CD14-positive monocyte (primary cell): ENCODE results near the gene ST7L. TPM values are rescaled to one million over a fixed set of nuclear protein-coding genes. Genes with fewer than 3 reads are reported as not detected.

Experiments used
- DNase-seq, 3 donors: peaks; one replicate each; pipeline ENCODE4 v3.0.0-alpha.2; 2011 to 2022
- H2AFZ ChIP-seq: 2 replicates; pipeline ENCODE4 v1.6.0; 2012; ENCODE audit warnings: mild to moderate bottlenecking, low read depth, low read length, inconsistent platforms; ENCODE audit not compliant: insufficient read depth, poor library complexity, severe bottlenecking
- H3K27ac ChIP-seq, 2 donors: 1 replicate in 1 of 2; 2 replicates in 1 of 2; pipeline ENCODE4 v1.5.1; 2012 to 2013; ENCODE audit warnings: low read length in 2 of 2, control low read depth in 1 of 2, inconsistent platforms in 1 of 2, low read depth in 1 of 2, mild to moderate bottlenecking in 1 of 2
- H3K27me3 ChIP-seq, 2 donors: one replicate each; pipeline versions ENCODE4 v1.6.0 to v1.6.1; 2011 to 2013; ENCODE audit warnings: low read length in 2 of 2; ENCODE audit not compliant: control insufficient read depth in 2 of 2, insufficient read depth in 2 of 2
- H3K36me3 ChIP-seq, 2 donors: replicated peaks in 1 of 2; 1 replicate in 1 of 2; 2 replicates in 1 of 2; pipeline versions ENCODE4 v1.5.1 to v1.6.1; 2012 to 2013; ENCODE audit warnings: low read length in 2 of 2, control low read depth in 1 of 2, inconsistent platforms in 1 of 2, mild to moderate bottlenecking in 1 of 2; ENCODE audit not compliant: insufficient read depth in 2 of 2, control insufficient read depth in 1 of 2
- H3K4me1 ChIP-seq, 2 donors: 1 replicate in 1 of 2; 2 replicates in 1 of 2; pipeline versions ENCODE4 v1.5.1 to v1.6.1; 2012 to 2013; ENCODE audit warnings: low read length in 2 of 2, control low read depth in 1 of 2, inconsistent platforms in 1 of 2, mild to moderate bottlenecking in 1 of 2, moderate library complexity in 1 of 2; ENCODE audit not compliant: insufficient read depth in 2 of 2, control insufficient read depth in 1 of 2
- H3K4me2 ChIP-seq: replicated peaks from 2 replicates; pipeline ENCODE3; 2012; ENCODE audit warnings: low read length, moderate library complexity, mild to moderate bottlenecking; ENCODE audit not compliant: poor library complexity, severe bottlenecking; ENCODE audit errors: extremely low read depth
- H3K4me3 ChIP-seq, 3 experiments: fragments of 200-600 bp in 1 of 3; sonication (generic) in 1 of 3; replicated peaks in 1 of 3; 1 replicate in 2 of 3; 2 replicates in 1 of 3; pipeline ENCODE4 v1.5.1; 2011 to 2013; ENCODE audit warnings: low read length in 3 of 3, mild to moderate bottlenecking in 3 of 3, control low read depth in 2 of 3, low read depth in 2 of 3, inconsistent platforms in 1 of 3, moderate library complexity in 1 of 3
- H3K79me2 ChIP-seq: 2 replicates; pipeline ENCODE4 v1.6.0; 2012; ENCODE audit warnings: mild to moderate bottlenecking, control low read depth, inconsistent platforms, low read length, moderate library complexity; ENCODE audit not compliant: insufficient read depth
- H3K9ac ChIP-seq: 2 replicates; pipeline ENCODE4 v1.6.0; 2017; ENCODE audit warnings: low read length, mild to moderate bottlenecking; ENCODE audit not compliant: insufficient read depth, poor library complexity, severe bottlenecking
- H3K9me3 ChIP-seq, 2 donors: replicated peaks in 1 of 2; 1 replicate in 1 of 2; 2 replicates in 1 of 2; pipeline versions ENCODE4 v1.5.1 to v1.6.1; 2012 to 2013; ENCODE audit warnings: low read length in 2 of 2, control low read depth in 1 of 2; ENCODE audit not compliant: control insufficient read depth in 1 of 2, insufficient read depth in 1 of 2
- H4K20me1 ChIP-seq: 2 replicates; pipeline ENCODE4 v1.6.0; 2012; ENCODE audit warnings: mild to moderate bottlenecking, low read length, control low read depth, moderate library complexity; ENCODE audit not compliant: insufficient read depth
- H3K27ac Mint-ChIP-seq, 7 donors: one replicate each; pipeline ENCODE4 v1.8.0; 2020; ENCODE audit warnings: mild to moderate bottlenecking in 7 of 7, mixed read lengths in 7 of 7, moderate library complexity in 6 of 7, inconsistent platforms in 2 of 7
- H3K27me3 Mint-ChIP-seq, 3 donors: one replicate each; pipeline ENCODE4 v1.8.0; 2021 to 2022; ENCODE audit warnings: low read depth in 3 of 3, mild to moderate bottlenecking in 3 of 3, mixed read lengths in 3 of 3, moderate library complexity in 3 of 3, inconsistent platforms in 1 of 3
- H3K36me3 Mint-ChIP-seq, 2 donors: one replicate each; pipeline ENCODE4 v1.8.0; 2020; ENCODE audit warnings: mixed read lengths in 2 of 2, inconsistent platforms in 1 of 2, mild to moderate bottlenecking in 1 of 2
- H3K4me1 Mint-ChIP-seq: one replicate; pipeline ENCODE4 v1.8.0; 2020; ENCODE audit warnings: mild to moderate bottlenecking, mixed read lengths
- H3K4me3 Mint-ChIP-seq, 2 donors: one replicate each; pipeline ENCODE4 v1.8.0; 2020; ENCODE audit warnings: mild to moderate bottlenecking in 2 of 2, mixed read lengths in 2 of 2, moderate library complexity in 1 of 2
- H3K9me3 Mint-ChIP-seq, 7 donors: one replicate each; pipeline ENCODE4 v1.8.0; 2020 to 2022; ENCODE audit warnings: mixed read lengths in 7 of 7, mild to moderate bottlenecking in 6 of 7, moderate library complexity in 6 of 7, inconsistent platforms in 2 of 7
- WGBS: methylation state at CpG from one replicate; pipeline ENCODE4 v1.1.5; 2013; ENCODE audit warnings: missing lambda C conversion rate; ENCODE audit not compliant: insufficient coverage; 5-methylcytosine and 5-hydroxymethylcytosine counted together
- intact Hi-C, 2 donors: fragments of 100-400 bp; cut with micrococcal nuclease; formaldehyde crosslinking; loops; one replicate each; pipeline versions ENCODE4 v1.15.0 to v1.15.1; 2023
- polyA plus RNA-seq, 3 donors: library from polyadenylated mRNA; depleted of rRNA in 1 of 3; unstranded in 2 of 3; stranded (reverse) in 1 of 3; fragments of 300-500 nt in 2 of 3; fragments of >200 nt in 1 of 3; fragmentation: Illumina TruSeq in 2 of 3; gene quantifications; 1 replicate in 2 of 3; 2 replicates in 1 of 3; pipeline ENCODE4 v1.2.3, GENCODE V29; 2012 to 2021
- TF ChIP-seq, protein P1 (sequence below): fragments of 200-600 bp; IDR thresholded peaks from one replicate; pipeline ENCODE4 v1.8.0; 2022; ENCODE audit warnings: antibody characterized with exemption, mild to moderate bottlenecking

ST7L gene
- polyA plus RNA-seq, 3 donors: 5.4 to 10.0 (median 6.1) TPM

DNA sequence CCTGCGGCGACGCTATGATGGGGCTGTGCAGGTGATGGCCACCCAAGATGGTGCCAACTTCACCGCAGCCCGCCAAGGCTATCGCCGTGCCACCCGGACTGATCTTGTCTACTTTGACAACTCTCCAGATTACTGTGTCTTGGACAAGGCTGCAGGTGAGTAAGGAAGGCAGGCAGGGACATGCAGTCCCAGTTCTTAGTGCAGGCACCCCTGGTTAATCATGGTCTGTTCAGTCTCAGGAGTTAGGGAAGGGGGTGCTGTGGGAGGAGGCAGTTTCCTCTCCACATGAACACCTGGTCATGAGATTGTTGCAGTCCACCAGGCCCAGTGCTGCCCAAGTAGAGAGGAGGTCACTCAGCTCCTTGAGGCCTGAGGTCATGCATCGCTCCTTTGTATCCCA, 101.7 kb downstream of the ST7L start:
- Histone ChIP-seq H3K4me3 (no peak overlapping the region), H2AFZ (no peak overlapping the region), H3K79me2 (no peaks in the 10 kb centered on the region), H3K9me3 (no peaks in the 10 kb centered on the region), H3K4me2 (no peak overlapping the region), H3K9ac (no peak overlapping the region), H3K4me1 (no peaks in the 10 kb centered on the region), H3K27ac (no peak overlapping the region), H3K36me3 (no peaks in the 10 kb centered on the region), H4K20me1 (no peaks in the 10 kb centered on the region), H3K27me3 (no peaks in the 10 kb centered on the region)
- no peaks in the 10 kb centered on the region for H3K36me3 Mint-ChIP-seq
- H3K4me3 Mint-ChIP-seq: no peak overlapping the region
- no peak for DNase-seq
- TF ChIP-seq, protein P1, sequence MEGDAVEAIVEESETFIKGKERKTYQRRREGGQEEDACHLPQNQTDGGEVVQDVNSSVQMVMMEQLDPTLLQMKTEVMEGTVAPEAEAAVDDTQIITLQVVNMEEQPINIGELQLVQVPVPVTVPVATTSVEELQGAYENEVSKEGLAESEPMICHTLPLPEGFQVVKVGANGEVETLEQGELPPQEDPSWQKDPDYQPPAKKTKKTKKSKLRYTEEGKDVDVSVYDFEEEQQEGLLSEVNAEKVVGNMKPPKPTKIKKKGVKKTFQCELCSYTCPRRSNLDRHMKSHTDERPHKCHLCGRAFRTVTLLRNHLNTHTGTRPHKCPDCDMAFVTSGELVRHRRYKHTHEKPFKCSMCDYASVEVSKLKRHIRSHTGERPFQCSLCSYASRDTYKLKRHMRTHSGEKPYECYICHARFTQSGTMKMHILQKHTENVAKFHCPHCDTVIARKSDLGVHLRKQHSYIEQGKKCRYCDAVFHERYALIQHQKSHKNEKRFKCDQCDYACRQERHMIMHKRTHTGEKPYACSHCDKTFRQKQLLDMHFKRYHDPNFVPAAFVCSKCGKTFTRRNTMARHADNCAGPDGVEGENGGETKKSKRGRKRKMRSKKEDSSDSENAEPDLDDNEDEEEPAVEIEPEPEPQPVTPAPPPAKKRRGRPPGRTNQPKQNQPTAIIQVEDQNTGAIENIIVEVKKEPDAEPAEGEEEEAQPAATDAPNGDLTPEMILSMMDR: no peak
- no peak overlapping the region for H3K27ac Mint-ChIP-seq
- peaks cover 2 to 4% (median 3%) of the 10 kb centered on the region in 3 donors for H3K27me3 Mint-ChIP-seq
- H3K4me1 Mint-ChIP-seq: peaks cover 6% of the 10 kb centered on the region
- intact Hi-C loops: no loop called here
- peaks cover 0 to 2% (median 0%) of the 10 kb centered on the region in 7 donors for H3K9me3 Mint-ChIP-seq
- WGBS: 97% methylated on average over 6 of the region's 9 CpGs

DNA sequence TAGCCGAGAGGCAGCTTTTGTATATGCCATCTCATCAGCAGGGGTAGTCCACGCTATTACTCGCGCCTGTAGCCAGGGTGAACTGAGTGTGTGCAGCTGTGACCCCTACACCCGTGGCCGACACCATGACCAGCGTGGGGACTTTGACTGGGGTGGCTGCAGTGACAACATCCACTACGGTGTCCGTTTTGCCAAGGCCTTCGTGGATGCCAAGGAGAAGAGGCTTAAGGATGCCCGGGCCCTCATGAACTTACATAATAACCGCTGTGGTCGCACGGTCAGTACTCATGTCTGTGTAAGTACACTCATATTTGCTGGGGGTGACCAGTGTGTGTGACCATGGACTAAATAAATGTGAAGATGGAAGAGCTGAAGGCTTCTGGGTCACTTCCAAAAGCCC, 102.8 kb downstream of the ST7L start:
- WGBS: 97% methylated on average over 14 of the region's 14 CpGs
- Mint-ChIP-seq H3K9me3 (peaks cover 0 to 2% (median 0%) of the 10 kb centered on the region in 7 donors), H3K4me1 (peaks cover 6% of the 10 kb centered on the region), H3K27me3 (peaks cover 2 to 9% (median 7%) of the 10 kb centered on the region in 3 donors), H3K36me3 (no peaks in the 10 kb centered on the region), H3K4me3 (no peak overlapping the region), H3K27ac (no peak overlapping the region)
- intact Hi-C loops: no loop called here
- no peak overlapping the region for H2AFZ ChIP-seq
- no peaks in the 10 kb centered on the region for H3K79me2 ChIP-seq
- no peaks in the 10 kb centered on the region for H3K4me1 ChIP-seq
- H3K4me2 ChIP-seq: no peak overlapping the region
- H3K27ac ChIP-seq: no peak overlapping the region
- H3K4me3 ChIP-seq: no peak overlapping the region
- H3K36me3 ChIP-seq: no peaks in the 10 kb centered on the region
- peaks cover 2 to 6% of the 10 kb centered on the region in 2 donors for H3K27me3 ChIP-seq
- DNase-seq: no peak
- no peak overlapping the region for H3K9ac ChIP-seq
- H3K9me3 ChIP-seq: no peaks in the 10 kb centered on the region
- H4K20me1 ChIP-seq: no peaks in the 10 kb centered on the region
- TF ChIP-seq, protein P1: no peak
